Adipocyte (in vitro differentiated cells): ENCODE measurements around the gene WEE2.

Source experiments
- DNase-seq: peaks from one replicate; pipeline ENCODE4 v3.0.0-alpha.2; 2015; ENCODE audit warnings: low read depth
- H3K27me3 ChIP-seq: replicated peaks from 2 replicates; pipeline ENCODE4 v1.7.0; 2013; ENCODE audit warnings: mild to moderate bottlenecking, low read length, moderate library complexity; ENCODE audit not compliant: control insufficient read depth, insufficient read depth
- H3K36me3 ChIP-seq: 2 replicates; pipeline ENCODE4 v1.7.0; 2013; ENCODE audit warnings: low read length, mild to moderate bottlenecking, moderate library complexity; ENCODE audit not compliant: control insufficient read depth, insufficient read depth, severe bottlenecking
- H3K4me1 ChIP-seq: 2 replicates; pipeline ENCODE4 v1.7.0; 2013; ENCODE audit warnings: mild to moderate bottlenecking, low read length, moderate library complexity; ENCODE audit not compliant: control insufficient read depth, insufficient read depth
- H3K4me3 ChIP-seq: 2 replicates; pipeline ENCODE4 v1.7.0; 2013; ENCODE audit warnings: mild to moderate bottlenecking, low read length, moderate library complexity
- H3K9ac ChIP-seq: 2 replicates; pipeline ENCODE4 v1.7.0; 2013; ENCODE audit warnings: mild to moderate bottlenecking, low read length, moderate library complexity
- H3K9me3 ChIP-seq: 2 replicates; pipeline ENCODE4 v1.7.0; 2013; ENCODE audit warnings: mild to moderate bottlenecking, low read length, moderate library complexity; ENCODE audit not compliant: control insufficient read depth

Gene WEE2

GRCh38 chr7:141717450-141717849 is 9.3 kb downstream of the WEE2 start:
- Histone ChIP-seq H3K27me3 (no peaks in the 10 kb centered on the region), H3K9ac (no peak overlapping the region), H3K36me3 (no peaks in the 10 kb centered on the region), H3K4me1 (no peaks in the 10 kb centered on the region), H3K9me3 (no peaks in the 10 kb centered on the region), H3K4me3 (no peak overlapping the region)
- no peak for DNase-seq

DNA sequence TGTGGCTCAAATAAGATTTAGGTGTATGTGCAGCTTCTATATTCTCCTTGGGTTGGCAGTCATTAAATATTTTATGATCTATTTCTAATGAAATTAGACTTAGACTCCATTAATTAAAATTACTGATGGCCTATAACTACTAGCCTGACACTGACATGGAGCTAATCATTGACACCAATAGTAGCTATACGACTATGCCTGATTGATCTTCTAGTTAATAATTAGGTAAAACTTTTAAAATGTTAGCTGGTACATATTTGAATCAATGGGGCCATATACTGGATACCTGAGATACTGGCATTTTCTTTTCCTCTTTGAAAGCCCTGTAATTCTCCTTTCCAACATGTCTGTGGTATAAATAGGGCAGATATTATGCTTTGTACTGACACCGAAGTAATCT is 14.4 kb downstream of the WEE2 start:
- Histone ChIP-seq H3K4me1 (no peaks in the 10 kb centered on the region), H3K9me3 (no peaks in the 10 kb centered on the region), H3K9ac (no peak overlapping the region), H3K36me3 (no peaks in the 10 kb centered on the region), H3K27me3 (no peaks in the 10 kb centered on the region), H3K4me3 (no peak overlapping the region)
- no peak for DNase-seq

- H3K36me3 ChIP-seq = no peaks in the 10 kb centered on the region
- no peaks in the 10 kb centered on the region for H3K9me3 ChIP-seq
- H3K9ac ChIP-seq = no peak overlapping the region
- no peak for DNase-seq
- no peak overlapping the region for H3K4me3 ChIP-seq
- no peaks in the 10 kb centered on the region for H3K4me1 ChIP-seq
- no peaks in the 10 kb centered on the region for H3K27me3 ChIP-seq
These were observed 20.9 kb downstream of the WEE2 start for GRCh38 chr7:141729020-141729419.

DNA sequence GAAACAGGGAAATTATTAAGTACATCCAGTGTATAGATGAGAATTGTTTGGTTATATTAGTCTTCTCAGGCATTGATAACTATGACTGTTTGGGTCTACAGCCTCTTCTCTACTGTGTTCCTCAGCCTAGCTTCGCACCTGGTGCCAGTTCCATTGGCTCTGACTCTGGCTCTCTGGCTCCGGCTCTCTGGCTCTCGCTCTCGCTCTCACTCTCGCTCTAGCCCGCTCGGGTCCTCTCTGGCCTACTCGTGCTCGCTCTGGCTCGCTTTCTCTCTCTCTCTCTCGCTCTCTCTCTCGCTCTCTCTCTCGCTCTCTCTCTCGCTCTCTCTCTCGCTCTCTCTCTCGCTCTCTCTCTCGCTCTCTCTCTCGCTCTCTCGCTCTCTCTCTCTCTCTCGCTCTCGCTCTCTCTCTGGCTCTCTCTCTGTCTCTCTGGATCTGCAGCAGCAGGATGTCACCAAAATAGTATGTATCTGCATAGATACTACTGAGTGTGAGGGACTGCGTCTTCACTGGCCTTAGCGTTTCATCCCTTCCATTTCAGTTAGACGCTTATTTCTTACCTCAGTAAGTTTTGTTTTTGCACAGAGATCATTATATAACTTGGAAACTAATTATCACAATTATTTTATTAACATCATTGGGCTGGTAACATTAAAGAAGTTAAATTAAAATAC is 23.5 kb downstream of the WEE2 start:
- no peak overlapping the region for H3K4me3 ChIP-seq

GRCh38 chr7:141737118-141737835 is 29.1 kb downstream of the WEE2 start:
- no peaks in the 10 kb centered on the region for H3K27me3 ChIP-seq
- peaks cover 24% of the 10 kb centered on the region for H3K36me3 ChIP-seq
- H3K4me3 ChIP-seq = peak overlapping the region; percentile 99
- peaks cover 17% of the 10 kb centered on the region for H3K4me1 ChIP-seq
- no peaks in the 10 kb centered on the region for H3K9me3 ChIP-seq
- DNase-seq = no peak
- H3K9ac ChIP-seq = peak overlapping the region; percentile 93

More for the DNA sequence above, 23.5 kb downstream of the WEE2 start:
- DNase-seq = no peak
- no peaks in the 10 kb centered on the region for H3K27me3 ChIP-seq
- no peaks in the 10 kb centered on the region for H3K36me3 ChIP-seq
- H3K9me3 ChIP-seq = no peaks in the 10 kb centered on the region
- H3K9ac ChIP-seq = no peak overlapping the region
- H3K4me1 ChIP-seq = no peaks in the 10 kb centered on the region

DNA sequence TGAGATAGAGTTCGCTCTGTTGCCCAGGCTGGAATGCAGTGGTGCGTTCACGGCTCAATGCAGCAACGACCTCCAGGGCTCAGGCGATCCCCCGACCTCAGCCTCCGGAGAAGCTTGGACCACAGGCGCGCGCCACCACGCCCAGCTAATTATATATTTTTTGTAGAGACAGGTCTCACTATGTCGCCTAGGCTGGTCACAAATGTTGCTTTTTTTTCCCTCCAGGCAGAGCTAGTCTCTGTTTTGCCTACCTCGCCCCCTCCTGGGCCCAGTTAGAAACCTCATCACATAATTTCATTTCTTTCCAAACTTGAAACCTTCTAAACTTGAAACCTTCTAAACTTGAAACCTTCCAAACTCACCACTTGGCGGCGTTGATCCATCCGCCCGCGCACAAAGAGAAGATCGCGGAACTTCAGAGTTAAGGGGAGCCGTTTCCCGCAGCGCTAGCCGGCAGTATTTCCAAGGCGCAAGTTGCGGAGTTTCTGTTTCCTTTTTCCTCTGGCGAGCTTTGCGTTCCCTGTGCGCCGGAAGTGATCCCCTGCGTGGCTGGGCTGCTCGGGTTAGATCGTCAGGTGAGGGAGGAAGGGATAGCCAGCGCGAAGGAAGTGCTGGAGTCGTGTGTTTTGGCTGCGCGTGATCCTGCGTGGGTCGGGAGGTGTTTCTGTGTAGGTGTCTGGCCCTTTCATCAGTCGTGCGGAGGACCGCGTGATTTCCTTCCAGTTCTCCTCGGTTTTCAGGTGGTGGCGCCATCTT is 29.9 kb downstream of the WEE2 start, which contains the start of gene SSBP1:
Gene SSBP1, plus strand, starts transcription at position 523 of the 756 bp plus-strand sequence. CDS start 809 bp downstream, outside the sequence.
- Histone ChIP-seq H3K4me1 (peaks cover 17% of the 10 kb centered on the region), H3K36me3 (peaks cover 30% of the 10 kb centered on the region), H3K27me3 (no peaks in the 10 kb centered on the region), H3K4me3 (peak within 1 kb of the TSS; percentile 99), H3K9me3 (no peaks in the 10 kb centered on the region), H3K9ac (peak within 1 kb of the TSS; percentile 93)
- DNase-seq = peak; percentile 98

DNA sequence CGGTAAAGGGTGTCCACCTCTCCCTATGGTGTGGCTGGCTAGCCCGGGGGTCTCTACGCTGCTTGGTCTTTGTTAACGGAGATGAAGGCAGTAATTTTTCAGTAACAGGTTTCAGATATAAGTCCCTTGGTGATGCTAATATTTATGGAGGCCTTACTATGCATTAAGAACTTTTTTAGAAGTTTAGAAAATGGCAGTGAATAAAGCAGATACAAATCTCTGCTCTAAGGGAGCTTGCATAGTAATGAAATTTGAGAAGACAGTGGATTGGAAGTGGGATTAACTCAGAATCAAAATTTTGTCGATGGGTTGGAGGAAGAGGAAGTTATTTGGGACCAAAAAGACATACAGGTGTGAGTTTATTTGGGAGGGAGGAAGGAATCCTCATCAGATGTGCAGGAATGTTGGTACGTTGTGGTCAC is 30.4 kb downstream of the WEE2 start:
- Histone ChIP-seq H3K9ac (peak overlapping the region; percentile 93), H3K4me3 (peak overlapping the region; percentile 99)

GRCh38 chr7:141739250-141739649 is 31.1 kb downstream of the WEE2 start:
- peaks cover 17% of the 10 kb centered on the region for H3K4me1 ChIP-seq
- peak overlapping the region; percentile 99 for H3K4me3 ChIP-seq
- peaks cover 43% of the 10 kb centered on the region for H3K36me3 ChIP-seq
- no peaks in the 10 kb centered on the region for H3K27me3 ChIP-seq
- H3K9ac ChIP-seq = peak overlapping the region; percentile 93
- no peak for DNase-seq
- H3K9me3 ChIP-seq = no peaks in the 10 kb centered on the region

More for the DNA sequence above, 30.4 kb downstream of the WEE2 start:
- no peak for DNase-seq
- Histone ChIP-seq H3K36me3 (peaks cover 36% of the 10 kb centered on the region), H3K4me1 (peaks cover 17% of the 10 kb centered on the region), H3K9me3 (no peaks in the 10 kb centered on the region), H3K27me3 (no peaks in the 10 kb centered on the region)

DNA sequence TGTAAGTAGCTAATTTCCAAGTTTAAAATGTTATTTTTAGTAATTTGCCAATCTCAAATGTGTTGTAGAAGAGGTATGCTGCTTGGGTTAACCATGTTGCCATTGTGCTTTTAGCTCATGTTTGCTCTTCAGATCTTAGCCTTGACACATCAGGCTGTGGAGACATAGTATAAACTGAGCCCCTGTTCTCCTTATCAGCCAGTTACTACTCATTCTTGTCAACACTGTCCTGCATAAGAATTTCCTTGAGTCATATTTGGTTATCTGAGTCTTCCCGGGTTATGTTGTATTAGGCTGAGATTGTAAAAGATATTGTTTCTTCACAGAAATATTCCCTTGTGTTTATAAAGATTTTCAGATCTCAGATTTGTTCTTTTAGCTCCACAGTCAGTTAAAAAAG is 34.1 kb downstream of the WEE2 start:
- H3K27me3 ChIP-seq = no peaks in the 10 kb centered on the region
- H3K9ac ChIP-seq = no peak overlapping the region
- no peaks in the 10 kb centered on the region for H3K9me3 ChIP-seq
- peaks cover 13% of the 10 kb centered on the region for H3K4me1 ChIP-seq
- H3K4me3 ChIP-seq = no peak overlapping the region
- DNase-seq = no peak
- peaks cover 72% of the 10 kb centered on the region for H3K36me3 ChIP-seq

DNA sequence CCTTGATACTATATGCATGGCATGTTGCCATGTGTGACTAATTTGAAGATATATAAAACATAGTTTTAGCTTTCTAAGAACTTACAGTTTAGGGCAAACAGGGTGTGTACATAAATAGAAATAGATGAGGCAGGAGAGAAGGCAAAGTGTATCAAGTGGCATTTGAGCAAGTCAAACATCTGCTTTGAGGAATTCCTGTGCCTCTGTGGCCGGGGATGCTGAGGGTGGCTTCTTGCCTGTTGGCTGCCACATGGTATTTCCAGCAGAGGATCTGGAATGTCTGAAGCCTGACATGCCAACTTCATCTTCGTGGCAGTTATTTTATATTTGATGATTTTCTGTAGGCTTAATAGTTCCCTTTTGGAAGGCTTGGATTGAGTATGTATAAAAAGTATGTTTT is 36.0 kb downstream of the WEE2 start:
- Histone ChIP-seq H3K4me3 (no peak overlapping the region), H3K4me1 (peaks cover 6% of the 10 kb centered on the region), H3K36me3 (peaks cover 89% of the 10 kb centered on the region), H3K27me3 (no peaks in the 10 kb centered on the region), H3K9ac (no peak overlapping the region), H3K9me3 (no peaks in the 10 kb centered on the region)
- DNase-seq = no peak

- peaks cover 18% of the 10 kb centered on the region for H3K9me3 ChIP-seq
- no peak overlapping the region for H3K4me3 ChIP-seq
- no peaks in the 10 kb centered on the region for H3K27me3 ChIP-seq
- peaks cover 96% of the 10 kb centered on the region for H3K36me3 ChIP-seq
- H3K4me1 ChIP-seq = no peaks in the 10 kb centered on the region
- H3K9ac ChIP-seq = no peak overlapping the region
- no peak for DNase-seq
These were observed 40.2 kb downstream of the WEE2 start for GRCh38 chr7:141748396-141748795.
